ENCODE data around the gene COL20A1.

The COL20A1 gene

DNA sequence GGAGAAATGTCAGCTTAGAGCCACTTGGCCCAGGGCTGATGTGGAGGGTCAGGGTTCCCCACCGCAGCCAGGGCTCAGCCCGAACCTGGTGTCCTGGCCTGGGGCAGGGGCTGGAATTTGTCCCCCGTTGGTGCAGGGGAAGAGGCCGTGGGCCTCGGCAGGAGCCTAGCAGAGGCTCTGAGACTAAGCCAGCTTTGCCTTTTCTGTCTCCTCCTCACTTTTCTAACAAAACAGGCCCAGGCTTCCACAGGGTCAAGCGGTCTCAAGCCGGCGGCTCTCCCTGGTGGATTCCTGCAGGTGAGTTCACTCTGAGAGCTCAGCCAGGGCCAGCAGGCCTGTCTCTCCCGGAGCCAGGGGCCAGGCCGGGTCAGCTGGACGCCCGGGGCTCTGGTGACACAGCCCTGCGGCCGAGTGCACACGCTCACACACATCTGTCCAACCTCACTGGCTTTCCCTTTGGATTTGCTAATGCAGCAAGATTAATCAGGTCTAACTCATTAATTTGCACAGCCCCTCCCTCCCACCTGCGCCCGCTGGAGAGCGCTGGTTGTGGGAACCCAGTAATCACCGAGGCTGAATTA is 71.1 kb downstream of the COL20A1 start:
- no peak overlapping the region for H3K4me3 ChIP-seq (ENCODE audit: low read length)

DNA sequence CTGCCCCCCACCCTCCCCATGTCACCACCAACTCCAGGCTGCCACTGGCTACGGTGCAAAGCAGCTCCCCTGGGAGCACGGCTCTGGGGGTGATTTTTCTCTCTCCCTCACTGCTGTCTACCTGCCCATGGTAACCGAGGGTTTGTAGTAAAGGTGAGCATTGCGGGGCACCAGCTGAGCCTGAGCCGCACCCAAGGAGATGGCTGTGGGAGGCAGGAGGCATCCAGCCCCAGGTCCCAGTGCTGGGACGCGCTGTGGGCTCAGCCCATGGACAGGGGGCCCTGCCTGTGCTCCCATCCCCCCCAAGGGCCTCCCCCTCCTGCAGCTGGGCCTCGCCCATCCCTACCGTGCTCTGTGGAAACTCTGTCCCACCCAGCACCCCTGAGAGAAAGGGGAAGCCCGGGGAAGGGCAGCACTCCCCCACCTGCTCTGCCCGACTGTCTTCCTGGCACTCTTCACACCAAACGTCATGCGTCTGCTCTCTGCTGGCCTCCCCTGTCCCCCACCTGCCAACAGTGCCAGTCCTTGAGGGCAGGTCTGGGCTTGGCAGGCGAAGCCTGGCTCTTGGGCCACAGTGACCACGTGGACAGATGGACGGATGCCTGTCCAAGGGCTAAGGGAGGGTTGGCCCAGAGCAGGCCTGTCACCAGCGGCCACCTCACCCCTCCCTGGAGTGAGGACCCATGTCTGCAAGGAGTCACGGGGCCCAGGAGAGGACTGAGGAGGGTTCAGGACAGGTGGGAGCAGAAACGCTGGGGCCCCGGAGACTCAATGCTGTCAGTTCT is 72.0 kb downstream of the COL20A1 start:
- DNase-seq (ENCODE audit: low read depth, low spot score), result no peak
- H3K4me3 ChIP-seq (ENCODE audit: low read length), result no peak overlapping the region

More for the DNA sequence above, 71.1 kb downstream of the COL20A1 start:
- DNase-seq (ENCODE audit: low read depth, low spot score), result no peak

DNA sequence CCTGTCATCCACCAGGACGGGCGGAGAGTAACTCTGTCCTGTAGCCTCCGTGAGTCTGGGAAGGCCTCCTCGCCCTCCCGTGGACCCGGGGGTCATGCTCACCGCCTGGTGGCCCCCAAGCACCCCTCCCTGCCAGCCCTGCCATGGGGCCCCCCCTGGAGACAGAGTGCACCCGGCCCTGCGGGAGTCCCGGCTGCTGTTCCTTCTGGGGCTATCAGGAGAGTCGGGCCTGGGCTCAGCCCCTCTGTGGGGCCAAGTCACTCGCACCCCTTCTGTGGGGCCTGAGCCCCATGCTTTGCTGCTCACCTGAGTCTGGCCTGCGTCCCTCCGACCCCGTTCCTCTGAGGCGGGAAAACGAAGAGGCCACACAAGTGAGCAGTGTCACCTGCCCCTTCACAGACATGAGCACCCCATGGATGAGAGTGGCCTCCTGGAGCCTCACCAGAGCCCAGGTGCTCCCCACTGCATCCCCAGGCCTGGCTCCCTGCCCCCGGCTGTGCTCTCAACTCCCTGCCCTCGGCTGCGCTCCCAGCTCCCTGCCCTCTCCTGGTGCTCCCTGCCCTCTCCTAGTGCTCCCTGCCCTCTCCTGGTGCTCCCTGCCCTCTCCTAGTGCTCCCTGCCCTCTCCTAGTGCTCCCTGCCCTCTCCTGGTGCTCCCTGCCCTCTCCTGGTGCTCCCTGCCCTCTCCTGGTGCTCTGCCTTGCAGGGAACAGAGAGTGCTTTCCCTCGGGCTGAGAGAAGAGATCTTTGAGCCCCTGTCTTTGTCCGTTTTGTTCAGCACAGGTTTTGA is 72.8 kb downstream of the COL20A1 start:
- H3K4me3 ChIP-seq (ENCODE audit: low read length), result no peak overlapping the region
- DNase-seq (ENCODE audit: low read depth, low spot score), result no peak

DNA sequence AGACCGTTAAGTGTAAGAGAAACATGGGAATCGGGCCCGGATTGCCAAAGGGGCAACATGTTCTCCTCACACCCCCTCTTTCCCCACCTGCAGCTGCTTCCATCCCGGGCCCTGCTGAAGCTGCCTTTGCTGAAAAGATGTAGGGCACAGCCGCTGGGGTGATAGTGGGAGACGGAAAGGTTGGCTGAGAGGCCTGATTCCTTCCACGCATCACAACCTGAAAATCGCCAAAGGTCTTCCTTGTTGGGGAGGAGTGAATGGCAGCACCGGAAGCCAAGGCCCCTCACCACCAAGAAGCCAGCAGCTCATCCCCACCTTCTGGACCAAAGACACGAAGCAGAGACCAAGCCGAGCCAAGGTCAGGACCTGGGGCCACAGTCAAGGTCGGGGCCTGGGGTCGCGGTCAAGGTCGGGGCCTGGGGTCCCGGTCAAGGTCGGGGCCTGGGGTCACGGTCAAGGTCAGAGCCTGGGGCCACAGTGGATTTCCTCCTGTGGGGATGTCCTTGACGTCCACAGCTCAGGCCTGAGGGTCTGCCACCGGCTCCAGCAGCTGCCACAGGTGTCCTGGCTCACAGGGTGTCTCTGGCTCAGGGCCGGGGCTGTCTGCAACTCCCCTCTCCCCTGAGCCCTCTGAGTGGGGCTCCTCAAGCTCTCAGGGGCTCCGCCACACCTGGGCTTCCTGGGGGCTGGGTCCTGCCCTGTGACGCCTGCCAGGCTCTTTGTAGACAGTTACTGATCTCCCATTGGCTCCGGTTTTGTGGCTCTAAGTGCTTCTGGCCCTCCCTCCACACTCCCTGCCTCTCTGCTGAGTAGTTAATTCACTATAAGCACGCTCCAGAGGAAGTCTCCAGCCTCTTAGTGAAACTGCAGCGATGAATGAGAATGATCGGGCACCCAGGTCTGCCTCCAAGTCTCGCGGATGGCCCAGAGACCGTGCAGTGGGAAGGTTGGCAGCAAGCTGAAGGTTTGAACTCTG is 73.7 kb downstream of the COL20A1 start:
- H3K4me3 ChIP-seq (ENCODE audit: low read length), result no peak overlapping the region
- DNase-seq (ENCODE audit: low read depth, low spot score), result peak; percentile 16

DNA sequence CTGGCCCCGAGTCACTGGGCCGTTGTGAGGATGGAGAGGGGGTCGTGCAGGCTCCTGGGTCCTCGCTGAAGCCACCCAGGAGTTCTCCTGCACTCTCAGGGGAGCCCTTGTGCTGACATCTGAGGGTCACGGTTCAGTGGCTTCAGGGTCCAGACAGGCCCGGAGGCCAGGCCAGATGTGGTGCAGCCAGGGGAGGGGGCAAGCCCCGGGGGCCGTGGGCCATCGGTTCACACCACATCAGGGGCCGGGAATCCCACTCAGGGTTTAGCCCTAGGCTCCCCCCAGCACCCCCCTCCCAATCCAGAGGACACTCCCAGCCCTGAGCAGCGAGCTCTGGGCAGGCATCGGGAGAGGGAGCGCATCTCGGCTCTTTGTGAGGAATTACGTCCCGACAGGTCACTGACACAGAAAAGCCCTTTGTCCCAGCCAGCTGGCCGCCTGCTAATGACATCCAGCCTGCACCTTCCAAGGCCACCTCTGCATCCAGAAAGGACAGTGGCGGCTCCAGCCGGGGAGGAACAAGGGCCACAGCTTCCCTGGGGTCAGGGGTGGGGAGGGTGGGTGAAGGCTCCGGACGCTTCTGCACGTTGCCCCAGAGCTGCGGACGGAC is 74.6 kb downstream of the COL20A1 start:
- DNase-seq (ENCODE audit: low read depth, low spot score), result no peak
- no peak overlapping the region for H3K4me3 ChIP-seq (ENCODE audit: low read length)

DNA sequence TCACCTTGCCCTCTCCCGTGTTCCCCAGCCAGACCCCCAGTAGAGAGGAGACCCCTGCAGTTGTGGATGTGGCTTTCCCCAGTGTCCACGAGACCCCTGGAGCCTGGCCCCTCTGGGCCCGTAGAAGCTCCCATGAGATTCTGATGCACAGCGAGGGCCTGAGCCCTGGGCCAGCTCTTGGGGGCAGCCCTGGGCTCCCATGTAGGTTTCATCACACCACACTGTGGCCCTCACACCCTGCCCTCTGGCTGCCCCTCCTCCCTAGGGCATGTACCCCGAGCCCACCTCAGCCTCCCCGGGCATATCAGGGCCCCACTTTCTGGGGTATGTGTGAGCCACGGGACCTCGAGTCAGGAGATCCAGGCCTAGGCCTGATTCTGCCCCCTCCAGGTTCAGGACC is 75.2 kb downstream of the COL20A1 start:
- no peak overlapping the region for H3K4me3 ChIP-seq (ENCODE audit: low read length)
- DNase-seq (ENCODE audit: low read depth, low spot score), result no peak

GRCh38 chr20:63369024-63369530 is 76.1 kb downstream of the COL20A1 start:
- DNase-seq (ENCODE audit: low read depth, low spot score), result no peak
- no peak overlapping the region for H3K4me3 ChIP-seq (ENCODE audit: low read length)

DNA sequence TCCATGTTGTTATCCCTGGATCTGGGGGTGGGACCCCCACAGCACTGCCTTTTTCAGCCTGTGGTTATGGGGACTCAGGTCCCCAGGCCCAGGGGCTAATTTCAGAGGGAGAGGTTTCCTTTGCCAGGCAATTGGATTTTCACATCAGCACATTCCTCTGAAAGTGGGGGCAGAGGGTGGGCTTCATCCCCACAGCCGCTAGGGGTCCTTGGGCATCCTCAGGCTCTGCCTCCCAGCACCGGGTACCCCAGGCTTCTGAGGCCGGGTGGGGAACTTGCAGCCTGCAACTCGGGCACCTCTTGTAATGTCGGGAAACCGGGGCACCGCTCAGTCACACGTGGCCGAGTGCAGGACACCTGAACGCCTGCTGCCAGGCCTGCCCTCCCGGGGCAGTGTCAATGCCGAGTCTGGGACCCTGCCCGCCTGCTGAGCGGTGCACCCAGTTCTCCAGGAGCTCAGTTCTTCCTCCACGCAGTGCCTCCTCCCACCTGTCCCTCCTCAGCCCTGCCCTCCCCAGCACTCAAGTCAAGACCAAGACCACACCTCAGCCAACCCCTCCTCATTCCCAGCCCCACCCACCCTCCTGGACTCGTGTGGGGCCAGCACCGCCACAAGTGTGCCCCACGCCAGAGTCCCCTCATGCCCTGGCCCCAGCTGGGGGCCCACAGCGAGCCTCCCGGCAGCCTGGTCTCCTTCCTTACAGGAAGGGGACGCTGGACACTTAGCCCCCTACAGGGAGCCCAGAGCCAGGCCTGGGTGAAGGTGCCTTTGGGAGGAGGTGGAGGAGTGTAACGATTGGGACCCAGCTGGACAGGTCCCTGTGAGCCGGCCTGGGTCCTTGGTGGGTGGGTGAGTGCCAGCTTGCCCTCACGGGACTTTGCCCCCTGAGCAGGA is 77.0 kb downstream of the COL20A1 start:
- no peak overlapping the region for H3K4me3 ChIP-seq (ENCODE audit: low read length)
- no peak for DNase-seq (ENCODE audit: low read depth, low spot score)

DNA sequence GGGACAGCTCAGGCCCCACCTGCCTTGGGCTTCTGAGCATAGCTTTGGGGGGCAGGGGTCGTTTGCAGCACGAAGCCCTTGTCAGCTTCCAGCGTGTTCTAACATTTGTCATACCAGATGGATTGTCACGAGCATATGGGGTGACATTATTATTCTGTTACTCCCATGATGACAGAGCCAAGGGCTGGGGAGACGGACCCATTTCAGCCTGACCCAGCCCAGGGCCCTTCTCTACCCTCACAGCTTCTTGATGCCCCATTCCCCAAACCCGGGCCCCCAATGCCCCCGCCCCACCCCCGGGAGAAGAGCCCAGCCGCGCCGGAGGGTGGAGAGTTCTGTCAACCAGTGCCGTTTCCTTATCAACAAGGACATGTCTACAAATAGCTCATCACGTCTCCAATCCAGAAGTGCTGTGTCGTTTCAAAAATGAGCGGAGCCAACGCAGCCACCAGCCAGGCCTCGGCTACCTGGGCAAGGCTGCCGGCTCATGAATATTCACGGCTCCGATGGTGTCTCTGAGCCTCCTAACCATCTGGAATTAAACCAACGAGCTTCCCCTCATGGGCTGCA is 77.7 kb downstream of the COL20A1 start:
- no peak overlapping the region for H3K4me3 ChIP-seq (ENCODE audit: low read length)
- no peak for DNase-seq (ENCODE audit: low read depth, low spot score)

DNA sequence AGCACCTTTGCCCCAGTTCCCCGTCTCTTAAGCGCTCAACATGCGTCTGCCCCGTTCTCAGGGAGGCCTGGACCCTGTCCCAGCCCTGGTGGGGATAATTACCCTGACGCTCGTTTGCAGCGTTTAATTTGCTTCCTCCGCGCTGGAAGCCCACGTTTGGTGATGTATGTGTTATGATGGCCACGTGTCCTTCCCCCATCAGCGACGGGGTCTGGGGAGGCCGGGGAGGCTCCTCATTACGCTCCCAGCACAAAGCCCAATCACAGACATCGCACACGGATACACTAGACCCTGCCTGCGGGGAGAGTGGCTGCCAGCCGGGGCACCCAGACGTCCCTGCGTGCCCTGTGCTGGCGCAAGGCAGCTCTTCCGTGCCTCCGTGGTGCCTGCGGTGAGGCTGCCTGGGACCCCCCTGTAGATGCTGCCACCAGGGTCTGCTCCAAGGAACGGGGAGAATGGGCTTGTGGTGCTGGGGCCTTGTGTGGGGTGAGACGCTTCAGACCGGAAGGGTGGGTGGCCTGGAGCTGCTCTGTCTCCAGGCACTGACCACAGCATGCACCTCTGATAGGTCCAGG is 78.4 kb downstream of the COL20A1 start:
- H3K4me3 ChIP-seq (ENCODE audit: low read length), result no peak overlapping the region
- DNase-seq (ENCODE audit: low read depth, low spot score), result no peak

GRCh38 chr20:63372971-63373885 is 80.2 kb downstream of the COL20A1 start:
- H3K4me3 ChIP-seq (ENCODE audit: low read length), result no peak overlapping the region
- no peak for DNase-seq (ENCODE audit: low read depth, low spot score)

GRCh38 chr20:63373996-63374395 is 81.0 kb downstream of the COL20A1 start:
- no peak for DNase-seq (ENCODE audit: low read depth, low spot score)
- H3K4me3 ChIP-seq (ENCODE audit: low read length), result no peak overlapping the region

- no peak overlapping the region for H3K4me3 ChIP-seq (ENCODE audit: low read length)
- DNase-seq (ENCODE audit: low read depth, low spot score), result no peak
Observed at GRCh38 chr20:63374504-63374903, 81.5 kb downstream of the COL20A1 start.

- no peak for DNase-seq (ENCODE audit: low read depth, low spot score)
Observed at GRCh38 chr20:63375438-63375837, 82.5 kb downstream of the COL20A1 start.

GRCh38 chr20:63376283-63377250 is 83.6 kb downstream of the COL20A1 start:
- no peak for DNase-seq (ENCODE audit: low read depth, low spot score)
- no peak overlapping the region for H3K4me3 ChIP-seq (ENCODE audit: low read length)

More at GRCh38 chr20:63375438-63375837, 82.5 kb downstream of the COL20A1 start:
- no peak overlapping the region for H3K4me3 ChIP-seq (ENCODE audit: low read length)

Measured in Jurkat, Clone E6-1 (cell line).